Astrocyte (in vitro differentiated cells and primary cell): ENCODE data around the gene SEMA3F. TPM values are rescaled to one million over a fixed set of nuclear protein-coding genes. Genes with fewer than 3 reads are reported as not detected.

Experiments used
- DNase-seq: peaks from one replicate; pipeline ENCODE4 v3.0.0-alpha.2; 2010; ENCODE audit warnings: low read depth
- FAIRE-seq: peaks from 2 replicates; lab custom pipeline; 2011; peaks lifted over from hg19 to GRCh38; lab: Jason Lieb, UNC
- H2AFZ ChIP-seq: 2 replicates; pipeline ENCODE4 v1.6.0; 2012; ENCODE audit warnings: low read depth, low read length, inconsistent platforms
- H3K27ac ChIP-seq: 2 replicates; pipeline ENCODE4 v1.5.1; 2011; ENCODE audit warnings: low read depth, low read length, inconsistent platforms
- H3K27me3 ChIP-seq: 2 replicates; pipeline ENCODE4 v1.6.0; 2011; ENCODE audit warnings: low read length, inconsistent platforms; ENCODE audit not compliant: insufficient read depth
- H3K36me3 ChIP-seq: 2 replicates; pipeline ENCODE4 v1.5.1; 2011; ENCODE audit warnings: low read length, inconsistent platforms; ENCODE audit not compliant: insufficient read depth
- H3K4me1 ChIP-seq: 2 replicates; pipeline ENCODE4 v1.5.1; 2011; ENCODE audit warnings: low read length, inconsistent platforms; ENCODE audit not compliant: insufficient read depth
- H3K4me2 ChIP-seq: 2 replicates; pipeline ENCODE4 v1.6.0; 2012; ENCODE audit warnings: low read length, inconsistent platforms
- H3K4me3 ChIP-seq: 2 replicates; pipeline ENCODE4 v1.5.1; 2011; ENCODE audit warnings: low read depth, mild to moderate bottlenecking, low read length, inconsistent platforms; ENCODE audit not compliant: insufficient read depth
- H3K79me2 ChIP-seq: 2 replicates; pipeline ENCODE4 v1.6.0; 2012; ENCODE audit warnings: mild to moderate bottlenecking, low read length, inconsistent platforms; ENCODE audit not compliant: insufficient read depth
- H3K9ac ChIP-seq: 2 replicates; pipeline ENCODE4 v1.6.0; 2012; ENCODE audit warnings: mild to moderate bottlenecking, low read length, inconsistent platforms
- H3K9me3 ChIP-seq: 2 replicates; pipeline ENCODE4 v1.5.1; 2012; ENCODE audit warnings: low read depth, mild to moderate bottlenecking, low read length, inconsistent platforms; ENCODE audit not compliant: insufficient read depth
- H4K20me1 ChIP-seq: 2 replicates; pipeline ENCODE4 v1.6.0; 2012; ENCODE audit warnings: low read length, inconsistent platforms; ENCODE audit not compliant: insufficient read depth
- H3K27ac Mint-ChIP-seq: one replicate; pipeline ENCODE4 v1.8.0; 2021; ENCODE audit warnings: mild to moderate bottlenecking, mixed read lengths; ENCODE audit not compliant: unreplicated experiment
- H3K27me3 Mint-ChIP-seq: one replicate; pipeline ENCODE4 v1.8.0; 2021; ENCODE audit warnings: low read depth, mixed read lengths; ENCODE audit not compliant: unreplicated experiment
- H3K36me3 Mint-ChIP-seq: one replicate; pipeline ENCODE4 v1.8.0; 2021; ENCODE audit warnings: low read depth, mixed read lengths; ENCODE audit not compliant: unreplicated experiment
- H3K4me1 Mint-ChIP-seq: one replicate; pipeline ENCODE4 v1.8.0; 2021; ENCODE audit warnings: low read depth, mixed read lengths; ENCODE audit not compliant: unreplicated experiment
- H3K4me3 Mint-ChIP-seq: one replicate; pipeline ENCODE4 v1.8.0; 2021; ENCODE audit warnings: mild to moderate bottlenecking, moderate library complexity, mixed read lengths; ENCODE audit not compliant: unreplicated experiment
- H3K9me3 Mint-ChIP-seq: one replicate; pipeline ENCODE4 v1.8.0; 2021; ENCODE audit warnings: mild to moderate bottlenecking, mixed read lengths; ENCODE audit not compliant: unreplicated experiment
- CTCF ChIP-seq: IDR thresholded peaks from 2 replicates; pipeline ENCODE4 v1.5.1; 2011; ENCODE audit warnings: low read depth, mild to moderate bottlenecking, inconsistent platforms, low read length, moderate library complexity; ENCODE audit not compliant: insufficient read depth
- EZH2 ChIP-seq: IDR thresholded peaks from 2 replicates; pipeline ENCODE4 v1.6.1; 2012; ENCODE audit warnings: mild to moderate bottlenecking, low read length, inconsistent platforms; ENCODE audit not compliant: insufficient read depth
- total RNA-seq: library from RNA; stranded (reverse); gene quantifications from 2 replicates; pipeline ENCODE4 v1.2.1, GENCODE V29; 2021

SEMA3F gene
- total RNA-seq, 1 donor from 2014 or later = 6.6 TPM

DNA sequence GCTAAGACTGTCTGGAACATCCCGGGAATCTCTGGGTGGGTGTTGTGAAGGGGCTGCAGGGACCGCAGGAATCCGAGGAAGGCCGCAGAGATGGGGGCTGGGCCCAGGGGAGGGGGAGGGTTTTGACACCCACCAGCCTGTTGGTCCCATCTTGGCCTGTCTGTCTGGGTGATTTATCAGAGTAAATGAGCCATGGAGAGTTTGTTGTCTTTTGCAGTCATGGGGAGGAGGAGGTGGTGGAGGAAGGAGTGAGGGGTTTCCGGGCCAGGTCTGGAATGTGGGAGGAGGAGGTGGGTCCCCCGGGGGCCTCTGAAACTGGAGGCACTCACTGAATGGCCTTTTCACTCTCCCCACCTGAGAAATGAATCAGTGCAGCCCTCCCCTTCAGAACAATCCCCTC, 11.5 kb downstream of the SEMA3F start:
- peak overlapping the region; percentile 13 for H3K9ac ChIP-seq
- H3K27ac ChIP-seq = peak overlapping the region; percentile 23
- Mint-ChIP-seq H3K9me3 (no peaks in the 10 kb centered on the region), H3K27me3 (peaks cover 22% of the 10 kb centered on the region), H3K27ac (no peak overlapping the region), H3K4me3 (no peak overlapping the region), H3K36me3 (peaks cover 2% of the 10 kb centered on the region), H3K4me1 (peaks cover 8% of the 10 kb centered on the region)
- no peaks in the 10 kb centered on the region for H3K9me3 ChIP-seq
- peak overlapping the region; percentile 70 for H3K4me2 ChIP-seq
- no peak overlapping the region for H3K4me3 ChIP-seq
- no peaks in the 10 kb centered on the region for H3K79me2 ChIP-seq
- H3K36me3 ChIP-seq = no peaks in the 10 kb centered on the region
- H3K4me1 ChIP-seq = peaks cover 60% of the 10 kb centered on the region
- FAIRE-seq (no peak), DNase-seq (peak; percentile 64)
- no peaks in the 10 kb centered on the region for H3K27me3 ChIP-seq
- H4K20me1 ChIP-seq = peaks cover 4% of the 10 kb centered on the region
- TF ChIP-seq EZH2 = no peak
- TF ChIP-seq CTCF = no peak
- no peak overlapping the region for H2AFZ ChIP-seq

DNA sequence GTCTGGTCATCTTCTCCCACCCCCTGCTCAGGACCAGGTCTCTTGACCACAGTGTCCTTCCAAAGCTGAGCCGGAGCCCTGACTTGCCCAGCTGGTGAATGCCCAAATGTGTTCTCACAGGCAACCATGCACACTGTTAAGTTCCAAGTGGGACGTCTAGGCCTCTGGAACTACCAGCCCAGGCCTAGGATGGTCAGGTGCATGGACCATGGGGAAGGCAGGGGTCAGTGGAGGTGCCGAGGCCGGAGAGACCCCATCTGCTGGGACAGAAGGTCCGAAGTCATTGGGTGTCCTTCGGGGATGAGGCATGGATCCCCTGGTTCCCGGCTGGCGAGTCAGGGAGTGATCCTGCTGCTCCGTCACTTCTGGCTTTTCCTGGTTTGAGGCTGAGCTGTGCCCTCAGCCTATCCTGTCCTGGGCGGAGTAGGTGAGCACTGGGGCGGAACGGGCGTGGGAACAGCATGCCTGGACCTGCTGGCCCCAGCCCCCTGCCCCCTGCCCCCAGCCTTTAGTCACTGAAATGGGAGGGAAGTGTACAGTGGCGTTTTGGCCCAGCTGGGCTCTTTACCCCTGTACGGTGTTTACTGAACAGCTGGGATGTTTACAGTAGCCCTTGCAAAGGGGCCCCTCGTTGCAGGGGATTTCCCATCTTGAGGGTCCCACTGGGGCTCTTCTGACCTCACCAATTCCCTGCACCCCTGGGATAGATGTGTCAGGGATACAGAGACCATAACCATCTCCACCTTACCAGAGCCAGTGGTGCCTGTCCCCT, 12.1 kb downstream of the SEMA3F start:
- Mint-ChIP-seq H3K9me3 (no peaks in the 10 kb centered on the region), H3K27ac (no peak overlapping the region), H3K36me3 (peaks cover 2% of the 10 kb centered on the region), H3K4me1 (peaks cover 8% of the 10 kb centered on the region), H3K27me3 (peaks cover 17% of the 10 kb centered on the region), H3K4me3 (no peak overlapping the region)
- no peaks in the 10 kb centered on the region for H3K79me2 ChIP-seq
- FAIRE-seq (no peak), DNase-seq (peak; percentile 36)
- H2AFZ ChIP-seq = no peak overlapping the region
- peak overlapping the region; percentile 70 for H3K4me2 ChIP-seq
- H3K27ac ChIP-seq = peak overlapping the region; percentile 23
- H3K9me3 ChIP-seq = no peaks in the 10 kb centered on the region
- peaks cover 60% of the 10 kb centered on the region for H3K4me1 ChIP-seq
- peaks cover 4% of the 10 kb centered on the region for H4K20me1 ChIP-seq
- H3K4me3 ChIP-seq = no peak overlapping the region
- no peaks in the 10 kb centered on the region for H3K36me3 ChIP-seq
- no peaks in the 10 kb centered on the region for H3K27me3 ChIP-seq
- H3K9ac ChIP-seq = peak overlapping the region; percentile 11
- TF ChIP-seq EZH2 (no peak), CTCF (no peak)

- Histone ChIP-seq H3K27me3 (no peaks in the 10 kb centered on the region), H2AFZ (no peak overlapping the region), H3K9ac (no peak overlapping the region), H3K36me3 (no peaks in the 10 kb centered on the region), H3K9me3 (no peaks in the 10 kb centered on the region), H3K27ac (no peak overlapping the region), H4K20me1 (peaks cover 4% of the 10 kb centered on the region), H3K4me2 (no peak overlapping the region), H3K4me3 (no peak overlapping the region), H3K4me1 (peaks cover 60% of the 10 kb centered on the region), H3K79me2 (no peaks in the 10 kb centered on the region)
- peaks cover 11% of the 10 kb centered on the region for H3K27me3 Mint-ChIP-seq
- no peak for TF ChIP-seq EZH2
- no peak for TF ChIP-seq CTCF
- H3K36me3 Mint-ChIP-seq = peaks cover 2% of the 10 kb centered on the region
- H3K27ac Mint-ChIP-seq = no peak overlapping the region
- DNase-seq = no peak
- peak overlapping the region; percentile 45 for H3K4me3 Mint-ChIP-seq
- FAIRE-seq = no peak
- H3K4me1 Mint-ChIP-seq = peaks cover 8% of the 10 kb centered on the region
- H3K9me3 Mint-ChIP-seq = no peaks in the 10 kb centered on the region
Measured at GRCh38 chr3:50167841-50168209, 12.7 kb downstream of the SEMA3F start.
